ENCODE data around the gene NEMP1.

The NEMP1 gene

GRCh38 chr12:57089271-57090245 is 11.0 kb upstream of the NEMP1 start:
- Histone ChIP-seq H3K36me3 (ENCODE audit: control insufficient read depth, insufficient read depth, low read length) (peaks cover 8% of the 10 kb centered on the region), H3K27me3 (replicated peaks; ENCODE audit: control insufficient read depth, insufficient read depth, low read length) (no peaks in the 10 kb centered on the region), H3K4me3 (replicated peaks; ENCODE audit: low read depth, low read length) (peak overlapping the region; percentile 89)
- TF ChIP-seq, protein P1, sequence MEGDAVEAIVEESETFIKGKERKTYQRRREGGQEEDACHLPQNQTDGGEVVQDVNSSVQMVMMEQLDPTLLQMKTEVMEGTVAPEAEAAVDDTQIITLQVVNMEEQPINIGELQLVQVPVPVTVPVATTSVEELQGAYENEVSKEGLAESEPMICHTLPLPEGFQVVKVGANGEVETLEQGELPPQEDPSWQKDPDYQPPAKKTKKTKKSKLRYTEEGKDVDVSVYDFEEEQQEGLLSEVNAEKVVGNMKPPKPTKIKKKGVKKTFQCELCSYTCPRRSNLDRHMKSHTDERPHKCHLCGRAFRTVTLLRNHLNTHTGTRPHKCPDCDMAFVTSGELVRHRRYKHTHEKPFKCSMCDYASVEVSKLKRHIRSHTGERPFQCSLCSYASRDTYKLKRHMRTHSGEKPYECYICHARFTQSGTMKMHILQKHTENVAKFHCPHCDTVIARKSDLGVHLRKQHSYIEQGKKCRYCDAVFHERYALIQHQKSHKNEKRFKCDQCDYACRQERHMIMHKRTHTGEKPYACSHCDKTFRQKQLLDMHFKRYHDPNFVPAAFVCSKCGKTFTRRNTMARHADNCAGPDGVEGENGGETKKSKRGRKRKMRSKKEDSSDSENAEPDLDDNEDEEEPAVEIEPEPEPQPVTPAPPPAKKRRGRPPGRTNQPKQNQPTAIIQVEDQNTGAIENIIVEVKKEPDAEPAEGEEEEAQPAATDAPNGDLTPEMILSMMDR (IDR thresholded peaks at IDR 0.05; ENCODE audit: insufficient read depth, low read length, poor library complexity, severe bottlenecking), result no peak
- peak; percentile 62 for DNase-seq (ENCODE audit: extremely low read depth, insufficient read length)

- Histone ChIP-seq H3K27me3 (replicated peaks; ENCODE audit: control insufficient read depth, insufficient read depth, low read length) (no peaks in the 10 kb centered on the region), H3K36me3 (ENCODE audit: control insufficient read depth, insufficient read depth, low read length) (peaks cover 7% of the 10 kb centered on the region), H3K4me3 (replicated peaks; ENCODE audit: low read depth, low read length) (peak within 1 kb of the TSS; percentile 89)
- peak; percentile 95 for DNase-seq (ENCODE audit: extremely low read depth, insufficient read length)
- TF ChIP-seq, protein P1 (IDR thresholded peaks at IDR 0.05; ENCODE audit: insufficient read depth, low read length, poor library complexity, severe bottlenecking), result no peak
These were observed 10.0 kb upstream of the NEMP1 start, which contains the start of gene NAB2 for GRCh38 chr12:57088354-57089270. Gene NAB2 (plus strand): TSS chr12:57089114. CDS start chr12:57089272, 158 bp downstream.

DNA sequence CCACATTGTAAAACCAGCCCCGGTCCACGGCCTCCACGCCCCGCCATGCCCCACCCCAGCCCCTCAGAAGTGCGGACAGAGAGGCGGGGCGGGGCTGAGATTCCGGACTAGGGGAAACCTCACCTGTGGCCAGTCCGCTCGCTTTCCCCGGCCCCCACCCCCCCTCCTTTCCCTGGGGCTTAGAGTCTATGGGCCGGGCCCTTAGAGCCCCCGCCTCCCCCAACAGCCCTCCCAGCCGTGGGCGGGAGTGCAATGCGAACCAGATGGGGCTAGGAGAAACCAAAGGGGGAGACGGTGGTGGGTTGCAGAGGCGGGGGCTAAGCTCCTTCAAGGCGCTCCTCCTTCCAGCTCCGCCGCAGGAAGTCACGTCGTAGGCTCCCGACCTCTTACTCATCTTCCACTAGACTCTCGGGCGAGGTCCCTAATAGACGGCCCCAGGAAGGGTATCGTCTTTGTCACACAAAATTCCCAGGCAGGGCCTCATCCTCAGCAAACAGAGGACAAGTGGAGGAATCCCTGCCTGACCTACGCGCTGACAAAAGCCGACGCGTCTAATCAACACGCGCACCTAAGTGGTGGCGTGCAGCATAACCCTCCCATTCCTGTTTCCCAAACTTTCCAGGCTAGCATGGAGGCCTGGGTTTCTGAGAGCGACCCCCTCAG is 9.2 kb upstream of the NEMP1 start:
- Histone ChIP-seq H3K36me3 (ENCODE audit: control insufficient read depth, insufficient read depth, low read length) (peaks cover 5% of the 10 kb centered on the region), H3K4me3 (replicated peaks; ENCODE audit: low read depth, low read length) (peak overlapping the region; percentile 84), H3K27me3 (replicated peaks; ENCODE audit: control insufficient read depth, insufficient read depth, low read length) (no peaks in the 10 kb centered on the region)
- TF ChIP-seq, protein P1 (IDR thresholded peaks at IDR 0.05; ENCODE audit: insufficient read depth, low read length, poor library complexity, severe bottlenecking), result no peak
- no peak for DNase-seq (ENCODE audit: extremely low read depth, insufficient read length)

GRCh38 chr12:57087010-57087690 is 8.6 kb upstream of the NEMP1 start:
- Histone ChIP-seq H3K4me3 (replicated peaks; ENCODE audit: low read depth, low read length) (peak overlapping the region; percentile 84), H3K27me3 (replicated peaks; ENCODE audit: control insufficient read depth, insufficient read depth, low read length) (no peaks in the 10 kb centered on the region), H3K36me3 (ENCODE audit: control insufficient read depth, insufficient read depth, low read length) (peaks cover 2% of the 10 kb centered on the region)
- TF ChIP-seq, protein P1 (IDR thresholded peaks at IDR 0.05; ENCODE audit: insufficient read depth, low read length, poor library complexity, severe bottlenecking), result no peak
- peak; percentile 91 for DNase-seq (ENCODE audit: extremely low read depth, insufficient read length)
